Neutrophil (primary cell): ENCODE data around the gene DEFB114.
"Not testable (repeated sequence)": the region's sequence is repeated elsewhere in the genome, so short reads cannot be mapped to it uniquely, and the experiment has no call there.

Experiments
- H3K27ac ChIP-seq: fragments of 200-600 bp; sonication (generic); 2 replicates; pipeline ENCODE4 v1.5.1; 2016; ENCODE audit warnings: mild to moderate bottlenecking, moderate library complexity
- H3K27me3 ChIP-seq: fragments of 200-600 bp; sonication (generic); 2 replicates; pipeline ENCODE4 v1.6.0; 2016; ENCODE audit warnings: mild to moderate bottlenecking
- H3K36me3 ChIP-seq: fragments of 200-600 bp; sonication (generic); 2 replicates; pipeline ENCODE4 v1.5.1; 2017
- H3K4me1 ChIP-seq, 2 experiments: fragments of 200-600 bp in 1 of 2; sonication (generic) in 1 of 2; 1 replicate in 1 of 2; 2 replicates in 1 of 2; pipeline versions ENCODE4 v1.5.1 to v1.6.1; 2013 to 2016; ENCODE audit warnings: low read depth in 1 of 2, low read length in 1 of 2, mild to moderate bottlenecking in 1 of 2, moderate library complexity in 1 of 2; ENCODE audit not compliant: control insufficient read depth in 1 of 2, insufficient read depth in 1 of 2
- H3K4me3 ChIP-seq, 2 experiments: fragments of 200-600 bp in 1 of 2; sonication (generic) in 1 of 2; 1 replicate in 1 of 2; 2 replicates in 1 of 2; pipeline ENCODE4 v1.5.1; 2013 to 2016; ENCODE audit warnings: low read depth in 1 of 2, low read length in 1 of 2, mild to moderate bottlenecking in 1 of 2, moderate library complexity in 1 of 2
- H3K9me3 ChIP-seq: fragments of 200-600 bp; sonication (generic); 2 replicates; pipeline ENCODE4 v1.5.1; 2016
- CTCF ChIP-seq: fragments of 200-600 bp; sonication (generic); IDR thresholded peaks from 2 replicates; pipeline ENCODE4 v1.5.1; 2016; ENCODE audit warnings: antibody characterized with exemption

Gene DEFB114

GRCh38 chr6:49950415-49950751 is 13.6 kb downstream of the DEFB114 start:
- H3K4me1 ChIP-seq: no peaks in the 10 kb centered on the region
- no peak overlapping the region for H3K4me3 ChIP-seq
- H3K9me3 ChIP-seq: no peaks in the 10 kb centered on the region
- no peaks in the 10 kb centered on the region for H3K36me3 ChIP-seq
- TF ChIP-seq CTCF: no peak
- no peak overlapping the region for H3K27ac ChIP-seq
- H3K27me3 ChIP-seq: no peaks in the 10 kb centered on the region

- H3K4me1 ChIP-seq: no peaks in the 10 kb centered on the region
- no peaks in the 10 kb centered on the region for H3K36me3 ChIP-seq
- no peaks in the 10 kb centered on the region for H3K9me3 ChIP-seq
- H3K27ac ChIP-seq: no peak overlapping the region
- no peaks in the 10 kb centered on the region for H3K27me3 ChIP-seq
- TF ChIP-seq CTCF: no peak
- H3K4me3 ChIP-seq: no peak overlapping the region
Observed at GRCh38 chr6:49949062-49949461, 14.9 kb downstream of the DEFB114 start.

- no peak overlapping the region for H3K4me3 ChIP-seq
- no peaks in the 10 kb centered on the region for H3K36me3 ChIP-seq
- H3K4me1 ChIP-seq: no peaks in the 10 kb centered on the region
- no peak for TF ChIP-seq CTCF
- H3K27ac ChIP-seq: no peak overlapping the region
- no peaks in the 10 kb centered on the region for H3K9me3 ChIP-seq
- H3K27me3 ChIP-seq: no peaks in the 10 kb centered on the region
Observed at GRCh38 chr6:49946835-49947234, 17.1 kb downstream of the DEFB114 start.

- not testable (repeated sequence) for H3K36me3 ChIP-seq, H3K27ac ChIP-seq, H3K4me3 ChIP-seq, H3K9me3 ChIP-seq, H3K27me3 ChIP-seq, H3K4me1 ChIP-seq
Observed at GRCh38 chr6:49944068-49944467, 19.9 kb downstream of the DEFB114 start.

GRCh38 chr6:49939993-49940498 is 23.9 kb downstream of the DEFB114 start:
- H3K36me3 ChIP-seq: no peaks in the 10 kb centered on the region
- H3K27ac ChIP-seq: no peak overlapping the region
- TF ChIP-seq CTCF: no peak
- no peaks in the 10 kb centered on the region for H3K4me1 ChIP-seq
- no peaks in the 10 kb centered on the region for H3K9me3 ChIP-seq
- no peak overlapping the region for H3K4me3 ChIP-seq
- no peaks in the 10 kb centered on the region for H3K27me3 ChIP-seq

GRCh38 chr6:49937811-49938210 is 26.2 kb downstream of the DEFB114 start:
- H3K4me3 ChIP-seq: no peak overlapping the region
- no peak for TF ChIP-seq CTCF
- no peaks in the 10 kb centered on the region for H3K27me3 ChIP-seq
- H3K9me3 ChIP-seq: no peaks in the 10 kb centered on the region
- H3K4me1 ChIP-seq: no peaks in the 10 kb centered on the region
- H3K36me3 ChIP-seq: no peaks in the 10 kb centered on the region
- H3K27ac ChIP-seq: no peak overlapping the region
